Loucy (cell line): ENCODE data around the gene BLCAP.
"Not testable (repeated sequence)": the region's sequence is repeated elsewhere in the genome, so short reads cannot be mapped to it uniquely, and the experiment has no call there.

ENCODE experiments used
- EZH2phosphoT487 ChIP-seq: fragments of 200-600 bp; IDR thresholded peaks from 2 replicates; pipeline ENCODE4 v1.6.1; 2018; ENCODE audit warnings: antibody characterized with exemption, mild to moderate bottlenecking, moderate library complexity, borderline replicate concordance
- TF ChIP-seq, protein P1 (sequence below): fragments of 200-600 bp; sonication (generic); conservative IDR thresholded peaks from 2 replicates; pipeline ENCODE4 v1.5.1; 2014; ENCODE audit warnings: mild to moderate bottlenecking, antibody characterized with exemption, low read length

DNA sequence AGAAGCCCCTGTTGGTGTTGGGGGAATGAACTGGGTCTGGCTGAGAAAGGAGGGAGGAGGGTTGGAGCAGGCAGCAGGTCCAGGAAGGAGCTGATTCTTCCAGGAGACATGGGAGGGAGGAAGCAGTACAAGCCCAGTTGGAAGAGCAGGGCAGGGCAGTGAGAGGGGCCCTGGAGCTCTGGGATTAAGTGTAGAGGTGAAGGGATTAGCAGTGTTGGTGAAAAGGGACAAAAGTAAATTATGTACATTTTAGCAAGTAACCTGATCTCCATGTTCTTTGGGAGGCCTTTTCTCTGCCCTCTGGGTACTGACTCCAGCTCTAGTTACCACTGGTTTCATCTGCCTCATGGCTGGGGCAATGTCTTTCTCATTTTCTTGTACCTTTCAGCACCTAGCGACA lies 41.5 kb downstream of the BLCAP start:
- TF ChIP-seq, protein P1, sequence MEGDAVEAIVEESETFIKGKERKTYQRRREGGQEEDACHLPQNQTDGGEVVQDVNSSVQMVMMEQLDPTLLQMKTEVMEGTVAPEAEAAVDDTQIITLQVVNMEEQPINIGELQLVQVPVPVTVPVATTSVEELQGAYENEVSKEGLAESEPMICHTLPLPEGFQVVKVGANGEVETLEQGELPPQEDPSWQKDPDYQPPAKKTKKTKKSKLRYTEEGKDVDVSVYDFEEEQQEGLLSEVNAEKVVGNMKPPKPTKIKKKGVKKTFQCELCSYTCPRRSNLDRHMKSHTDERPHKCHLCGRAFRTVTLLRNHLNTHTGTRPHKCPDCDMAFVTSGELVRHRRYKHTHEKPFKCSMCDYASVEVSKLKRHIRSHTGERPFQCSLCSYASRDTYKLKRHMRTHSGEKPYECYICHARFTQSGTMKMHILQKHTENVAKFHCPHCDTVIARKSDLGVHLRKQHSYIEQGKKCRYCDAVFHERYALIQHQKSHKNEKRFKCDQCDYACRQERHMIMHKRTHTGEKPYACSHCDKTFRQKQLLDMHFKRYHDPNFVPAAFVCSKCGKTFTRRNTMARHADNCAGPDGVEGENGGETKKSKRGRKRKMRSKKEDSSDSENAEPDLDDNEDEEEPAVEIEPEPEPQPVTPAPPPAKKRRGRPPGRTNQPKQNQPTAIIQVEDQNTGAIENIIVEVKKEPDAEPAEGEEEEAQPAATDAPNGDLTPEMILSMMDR: not testable (repeated sequence)
- TF ChIP-seq EZH2phosphoT487: not testable (repeated sequence)
